A549 treated with AZD9567 at 1 μM for 4 hours (cell line): ENCODE results near the gene CES2. TPM values are rescaled to one million over a fixed set of nuclear protein-coding genes. Genes with fewer than 3 reads are reported as not detected.

Source experiments
- total RNA-seq: library from RNA; stranded (reverse); fragments of 200-300 nt; extraction: Qiagen RNA extraction; gene quantifications from 5 replicates; pipeline ENCODE4 v1.2.3, GENCODE V29; 2022; ENCODE audit not compliant: insufficient read depth

Gene CES2, protein sequence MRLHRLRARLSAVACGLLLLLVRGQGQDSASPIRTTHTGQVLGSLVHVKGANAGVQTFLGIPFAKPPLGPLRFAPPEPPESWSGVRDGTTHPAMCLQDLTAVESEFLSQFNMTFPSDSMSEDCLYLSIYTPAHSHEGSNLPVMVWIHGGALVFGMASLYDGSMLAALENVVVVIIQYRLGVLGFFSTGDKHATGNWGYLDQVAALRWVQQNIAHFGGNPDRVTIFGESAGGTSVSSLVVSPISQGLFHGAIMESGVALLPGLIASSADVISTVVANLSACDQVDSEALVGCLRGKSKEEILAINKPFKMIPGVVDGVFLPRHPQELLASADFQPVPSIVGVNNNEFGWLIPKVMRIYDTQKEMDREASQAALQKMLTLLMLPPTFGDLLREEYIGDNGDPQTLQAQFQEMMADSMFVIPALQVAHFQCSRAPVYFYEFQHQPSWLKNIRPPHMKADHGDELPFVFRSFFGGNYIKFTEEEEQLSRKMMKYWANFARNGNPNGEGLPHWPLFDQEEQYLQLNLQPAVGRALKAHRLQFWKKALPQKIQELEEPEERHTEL
- 26.8 to 32.6 TPM (median 31.1 TPM) in 5 replicates for total RNA-seq

DNA sequence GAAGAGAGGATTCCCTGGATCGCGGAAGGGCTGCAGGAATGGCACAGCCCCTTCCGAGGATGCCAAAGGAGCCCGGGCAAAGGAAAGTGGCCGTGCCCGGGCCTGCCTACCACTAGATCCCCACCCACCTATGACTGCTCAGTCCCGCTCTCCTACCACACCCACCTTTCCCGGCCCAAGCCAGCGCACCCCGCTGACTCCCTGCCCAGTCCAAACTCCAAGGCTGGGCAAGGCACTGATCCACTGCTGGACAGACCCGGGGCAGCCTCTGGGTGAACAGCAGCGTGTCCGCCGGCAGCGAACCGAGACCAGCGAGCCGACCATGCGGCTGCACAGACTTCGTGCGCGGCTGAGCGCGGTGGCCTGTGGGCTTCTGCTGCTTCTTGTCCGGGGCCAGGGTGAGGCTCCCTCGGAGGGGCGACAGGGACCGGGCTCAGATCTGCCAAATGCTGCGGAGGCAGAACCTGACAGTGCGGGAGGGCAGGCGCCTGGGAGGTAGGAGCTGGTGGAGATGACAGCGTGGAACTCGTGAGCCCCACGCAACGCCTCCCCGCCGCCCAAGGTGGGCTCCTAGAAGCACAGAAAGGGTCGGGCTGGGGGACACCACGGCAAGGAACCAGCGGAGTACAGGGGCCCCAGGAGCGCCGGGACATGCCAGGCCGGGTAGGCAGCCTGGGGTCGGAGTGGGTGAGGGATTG, at the start of gene CES2:
CES2 (plus strand) TSS at position 203 of the 698 bp plus-strand sequence; CDS start at position 323, 120 bp downstream.

DNA sequence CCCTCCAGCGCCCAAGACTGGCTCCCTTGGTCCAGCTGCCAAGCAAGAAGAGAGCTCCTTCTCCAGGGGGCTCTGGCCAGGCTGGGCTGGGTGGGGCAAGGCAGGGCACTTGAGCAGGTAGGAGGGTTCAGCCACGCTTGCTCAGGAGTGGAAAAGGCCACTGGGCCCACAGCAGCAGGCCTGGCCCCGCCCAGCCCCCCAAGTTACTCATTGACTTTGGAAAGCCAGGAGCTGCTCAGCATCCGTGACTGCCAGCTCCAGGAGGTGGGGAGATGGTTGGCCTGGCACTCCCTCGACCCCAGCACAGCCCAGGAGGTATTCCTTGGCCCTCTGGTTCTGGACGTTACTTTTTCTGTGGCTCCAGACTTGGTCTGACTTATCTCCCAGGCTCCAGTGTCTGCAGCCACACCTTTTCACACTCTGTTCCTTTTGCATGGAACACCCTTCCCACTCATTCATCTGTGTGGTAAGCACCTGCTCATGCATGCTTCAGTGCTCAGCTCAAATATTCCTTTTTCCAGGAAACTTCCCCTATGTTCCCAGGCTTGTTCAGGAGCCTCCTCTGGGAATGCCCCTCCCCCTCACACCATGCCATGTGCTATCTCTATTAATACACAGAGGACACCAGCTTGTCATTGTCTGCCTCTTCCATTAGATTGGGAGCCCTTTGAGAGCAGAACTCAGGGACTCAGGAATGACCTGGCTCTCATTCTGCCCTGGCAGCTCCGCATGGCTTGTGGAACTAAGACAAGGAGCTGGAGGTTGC, 16.3 kb upstream of the CES2 start, which contains the start of gene CDH16:
CDH16 (minus strand) TSS at position 83 of the 766 bp plus-strand sequence. CDS start 820 bp downstream, outside the sequence.

DNA sequence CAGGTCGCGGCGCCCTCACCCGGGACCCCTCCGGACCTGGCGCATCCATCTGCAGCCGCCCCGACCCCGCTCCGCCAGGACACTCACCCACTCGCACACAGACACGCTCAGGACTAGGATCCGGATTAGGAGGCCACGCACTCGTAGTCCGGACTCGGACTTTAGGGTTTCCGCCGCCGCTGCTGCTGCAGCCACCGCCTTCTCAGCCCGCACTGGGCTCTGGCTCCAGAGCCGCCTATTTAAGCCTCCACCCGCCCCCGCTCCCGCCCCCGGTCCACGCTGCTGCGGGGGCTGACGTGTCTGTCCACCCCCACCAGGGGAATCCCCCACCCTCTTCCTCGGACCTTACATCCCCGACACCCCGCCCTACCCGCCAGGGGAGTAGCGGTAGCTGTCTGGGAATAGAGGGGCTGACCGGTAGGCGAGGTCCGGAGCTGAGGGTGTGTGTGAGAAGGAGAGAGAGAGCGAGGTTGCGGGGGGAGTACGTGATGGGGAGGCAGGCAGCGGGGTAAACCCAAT, 9.9 kb upstream of the CES2 start, which contains the start of gene RRAD:
RRAD (minus strand) TSS at position 214 of the 519 bp plus-strand sequence. CDS start 356 bp downstream, outside the sequence.

DNA sequence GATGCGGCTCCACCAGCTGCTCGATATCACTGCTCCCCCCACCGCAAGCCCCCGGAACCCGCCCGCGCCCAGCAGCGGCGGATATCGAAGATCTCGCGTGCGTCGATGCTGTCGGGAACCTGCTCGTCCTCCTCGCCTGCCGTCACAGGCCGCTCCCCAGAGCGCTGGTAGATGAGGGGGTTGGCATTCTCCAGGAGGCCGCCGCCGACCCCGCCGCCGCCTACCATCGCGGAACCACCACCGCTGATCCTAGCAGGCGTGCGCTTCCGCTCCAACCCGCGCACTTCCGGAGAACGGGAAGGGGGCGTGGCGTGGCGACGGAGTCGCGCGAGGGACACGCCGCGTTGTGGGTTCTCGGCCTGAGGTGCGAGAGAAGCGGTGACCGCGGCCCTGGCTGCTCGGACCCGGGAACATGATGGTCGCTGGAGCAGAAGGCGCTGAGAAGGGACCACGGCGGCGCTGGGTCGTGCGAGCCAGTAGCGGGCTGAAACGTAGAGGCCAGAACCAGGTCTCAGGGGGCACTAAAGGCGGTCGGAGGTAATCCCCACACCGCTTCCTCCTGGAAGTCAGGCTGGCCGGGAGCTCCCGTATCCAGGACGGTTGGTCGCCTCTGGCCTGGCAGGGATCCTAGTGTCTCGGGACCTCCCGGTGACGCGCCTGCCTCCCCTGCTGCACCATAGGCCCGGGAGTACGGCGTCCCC, 1.0 kb upstream of the CES2 start, which contains the start of gene CIAO2B:
CIAO2B (minus strand) TSS at position 265 of the 701 bp plus-strand sequence; CDS start at position 227, 38 bp downstream.

DNA sequence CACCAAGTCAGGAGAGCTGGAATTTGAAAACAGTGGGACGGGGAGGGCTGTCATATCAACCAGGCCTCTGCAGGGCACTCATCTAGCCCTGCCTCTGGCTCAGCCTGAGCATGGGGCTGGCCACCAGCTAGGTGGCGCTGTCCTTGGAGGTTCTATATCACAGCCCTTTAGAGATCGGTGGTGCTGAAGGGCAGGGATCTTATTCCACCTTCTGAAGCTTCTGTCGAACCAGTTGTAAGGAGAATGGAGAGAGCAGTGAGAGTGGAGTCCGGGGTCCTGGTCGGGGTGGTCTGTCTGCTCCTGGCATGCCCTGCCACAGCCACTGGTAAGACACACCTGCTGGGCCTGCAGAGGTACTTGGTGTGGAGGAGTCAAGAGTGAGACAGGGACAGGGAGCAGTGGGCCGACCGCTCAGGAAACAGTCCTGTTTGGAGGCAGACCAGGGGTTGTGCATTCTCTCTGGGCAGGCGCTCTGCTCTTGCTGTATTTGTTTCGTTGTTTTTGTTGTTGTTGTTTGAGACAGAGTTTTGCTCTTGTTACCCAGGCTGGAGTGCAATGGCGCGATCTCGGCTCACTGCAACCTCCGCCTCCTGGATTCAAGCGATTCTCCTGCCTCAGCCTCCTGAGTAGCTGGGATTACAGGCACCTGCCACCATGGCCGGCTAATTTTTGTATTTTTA, 25.9 kb downstream of the CES2 start, which contains the start of gene CES3:
CES3 (plus strand) TSS at position 202 of the 680 bp plus-strand sequence; CDS start at position 244, 42 bp downstream.

DNA sequence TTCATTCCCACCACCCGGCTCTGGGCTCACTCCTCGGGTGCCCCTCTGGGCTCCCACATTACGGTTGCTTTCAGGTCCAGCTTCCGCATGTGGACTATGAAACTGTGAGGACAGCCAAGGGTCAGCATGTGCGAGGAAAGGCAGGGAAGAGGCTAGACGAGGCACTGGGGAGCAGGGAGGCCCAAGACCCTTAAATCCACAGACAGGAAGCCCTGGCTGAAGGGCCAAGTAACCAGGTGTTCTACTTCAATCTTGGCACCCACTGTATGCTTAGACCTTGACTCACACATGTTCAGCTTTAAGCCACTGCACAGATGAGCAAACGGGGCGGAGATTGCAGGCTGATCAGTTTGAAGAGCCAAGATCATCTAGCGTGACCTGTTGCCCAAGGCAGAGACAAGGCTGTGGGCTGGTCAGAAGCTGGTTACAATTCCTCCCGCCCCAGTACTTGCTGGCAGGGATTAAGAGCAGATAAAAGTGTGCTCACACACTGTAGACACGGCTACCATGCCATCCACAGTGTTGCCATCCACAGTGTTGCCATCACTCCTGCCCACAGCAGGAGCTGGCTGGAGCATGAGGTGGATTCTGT, 53.0 kb downstream of the CES2 start, which contains the start of gene CES4A:
CES4A (plus strand) TSS at position 393 of the 592 bp plus-strand sequence; CDS start at position 577, 184 bp downstream.

Other genes starting within 250 kb of the CES2 start
- 24.1 to 39.8 TPM (median 37.2 TPM) in 5 replicates for gene CMTM4, start 238.8 kb upstream of the CES2 start, total RNA-seq
- 40.6 to 57.0 TPM (median 55.7 TPM) in 5 replicates for gene DYNC1LI2, start 183.9 kb upstream of the CES2 start, total RNA-seq
- gene TERB1, start 133.9 kb upstream of the CES2 start, total RNA-seq, result 0.07 to 0.08 TPM in 2 of 5 replicates, not detected in the others
- gene NAE1, start 104.5 kb upstream of the CES2 start, total RNA-seq, result 63.8 to 71.1 TPM (median 68.0 TPM) in 5 replicates
- not detected in 5 replicates for gene CA7, start 91.1 kb upstream of the CES2 start, total RNA-seq
- 3.4 to 7.0 TPM (median 6.1 TPM) in 5 replicates for gene PDP2, start 55.0 kb upstream of the CES2 start, total RNA-seq
- gene CDH16, start 16.6 kb upstream of the CES2 start, total RNA-seq, result 2.0 to 3.6 TPM (median 2.7 TPM) in 5 replicates
- 24.5 to 42.4 TPM (median 33.2 TPM) in 5 replicates for gene RRAD, start 10.0 kb upstream of the CES2 start, total RNA-seq
- 127 to 188 TPM (median 178 TPM) in 5 replicates for gene CIAO2B, start 1.1 kb upstream of the CES2 start, total RNA-seq
- 2.1 to 6.9 TPM (median 2.2 TPM) in 5 replicates for gene CES3, start 25.8 kb downstream of the CES2 start, total RNA-seq
- gene CES4A, start 53.1 kb downstream of the CES2 start, total RNA-seq, result 2.1 to 3.2 TPM (median 2.9 TPM) in 5 replicates
- 48.0 to 74.9 TPM (median 52.6 TPM) in 5 replicates for gene CBFB, start 93.6 kb downstream of the CES2 start, total RNA-seq
- 25.7 to 34.0 TPM (median 26.3 TPM) in 5 replicates for gene PHAF1, start 174.4 kb downstream of the CES2 start, total RNA-seq
- 7.3 to 8.6 TPM (median 8.4 TPM) in 5 replicates for gene B3GNT9, start 215.5 kb downstream of the CES2 start, total RNA-seq
- 12.6 to 23.6 TPM (median 22.4 TPM) in 5 replicates for gene TRADD, start 224.4 kb downstream of the CES2 start, total RNA-seq
- gene FBXL8, start 224.4 kb downstream of the CES2 start, total RNA-seq, result 4.9 to 12.1 TPM (median 8.9 TPM) in 5 replicates
- gene HSF4, start 229.2 kb downstream of the CES2 start, total RNA-seq, result 5.9 to 18.4 TPM (median 16.4 TPM) in 5 replicates
- 43.9 to 83.6 TPM (median 80.7 TPM) in 5 replicates for gene NOL3, start 235.0 kb downstream of the CES2 start, total RNA-seq
- 5.3 to 8.6 TPM (median 6.8 TPM) in 5 replicates for gene MATCAP1, start 248.4 kb downstream of the CES2 start, total RNA-seq